GM12872 (cell line): ENCODE data around the gene STRADA.

Experiments
- CTCF ChIP-seq: IDR thresholded peaks from 3 replicates; pipeline ENCODE4 v1.5.1; 2011; ENCODE audit warnings: low read depth, mild to moderate bottlenecking, low read length, moderate library complexity; ENCODE audit not compliant: insufficient read depth

STRADA gene

DNA sequence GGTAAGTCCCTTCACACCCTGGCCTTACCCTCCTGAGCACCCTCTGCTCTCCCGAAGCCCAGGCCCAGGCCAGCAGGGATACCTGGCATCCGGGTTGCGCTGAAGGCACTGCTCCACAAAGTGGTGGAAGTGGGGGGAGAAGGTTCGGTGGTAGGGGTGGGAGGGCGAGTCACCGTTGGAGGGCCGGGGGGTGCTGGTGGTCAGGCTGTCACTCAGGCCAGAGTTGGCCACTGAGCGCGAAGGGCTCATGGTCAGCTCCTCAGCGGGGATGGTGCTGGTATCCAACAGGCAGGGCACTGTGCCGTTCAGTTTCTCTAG, 37.4 kb downstream of the STRADA start:
- no peak for TF ChIP-seq CTCF

- no peak for TF ChIP-seq CTCF
These were observed 37.9 kb downstream of the STRADA start for GRCh38 chr17:63703556-63704258.

- TF ChIP-seq CTCF, result no peak
These were observed 38.6 kb downstream of the STRADA start for GRCh38 chr17:63703029-63703428.

DNA sequence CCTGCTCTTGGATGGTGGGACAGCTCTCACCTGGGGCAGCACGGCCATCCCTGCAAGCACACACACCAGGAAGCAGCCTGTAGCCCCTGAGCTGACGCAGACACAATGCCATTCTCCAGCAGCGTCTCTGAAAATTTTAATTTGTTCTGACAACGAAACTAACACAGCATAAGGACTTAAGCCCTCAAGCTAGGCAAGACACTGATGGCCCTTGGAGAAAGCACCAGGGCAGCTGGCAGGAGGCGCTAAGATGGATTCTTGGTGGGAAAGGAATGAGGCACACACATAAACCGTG, 38.9 kb downstream of the STRADA start:
- no peak for TF ChIP-seq CTCF

GRCh38 chr17:63701868-63702720, 39.5 kb downstream of the STRADA start:
- no peak for TF ChIP-seq CTCF

DNA sequence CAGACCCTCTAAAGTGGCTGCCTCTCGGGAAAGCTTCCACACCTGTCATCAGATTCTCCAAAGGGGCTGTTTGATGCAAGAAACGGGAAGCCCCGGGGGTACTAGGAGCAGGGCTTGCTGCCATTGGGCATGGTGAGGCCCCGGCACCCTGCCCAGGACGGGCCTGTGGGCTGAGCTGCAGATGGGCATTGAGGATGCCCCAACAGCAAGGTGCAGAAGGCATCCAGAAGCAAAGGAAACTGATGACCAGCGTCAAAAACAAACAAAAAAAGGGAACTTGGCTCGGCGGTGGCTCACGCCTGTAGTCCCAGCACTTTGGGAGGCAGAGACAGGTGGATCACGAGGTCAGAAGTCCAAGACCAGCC, 40.2 kb downstream of the STRADA start:
- no peak for TF ChIP-seq CTCF

GRCh38 chr17:63700528-63701455, 40.8 kb downstream of the STRADA start:
- no peak; the same call in 2 of the 3 replicates for TF ChIP-seq CTCF
